CMK (cell line): ENCODE results near the gene CYSRT1.
A peak's percentile ranks its signal among the peaks of the same experiment; 100 is the strongest.

Experiments used
- DNase-seq: peaks from one replicate; pipeline ENCODE4 v3.0.0-alpha.2; 2010; ENCODE audit warnings: low read depth

The CYSRT1 gene

GRCh38 chr9:137227054-137227852, 2.3 kb downstream of the CYSRT1 start, which contains the start of gene RNF224:
Gene RNF224, plus strand, starts transcription at chr9:137227502. Its CDS starts 834 bp downstream, at chr9:137228336.
- DNase-seq = no peak

GRCh38 chr9:137227853-137228505, 3.0 kb downstream of the CYSRT1 start:
- DNase-seq = no peak

GRCh38 chr9:137228506-137228967, 3.6 kb downstream of the CYSRT1 start:
- DNase-seq = no peak

GRCh38 chr9:137228968-137229896, 4.3 kb downstream of the CYSRT1 start:
- no peak for DNase-seq

- DNase-seq = no peak
Measured at GRCh38 chr9:137229903-137230704, 5.1 kb downstream of the CYSRT1 start.

- no peak for DNase-seq
Measured at GRCh38 chr9:137230705-137231371, 5.9 kb downstream of the CYSRT1 start, which contains the start of gene SLC34A3. Gene SLC34A3, plus strand, starts transcription at chr9:137230901. Its CDS starts 802 bp downstream, at chr9:137231703.

- no peak for DNase-seq
Measured at GRCh38 chr9:137231372-137232039, 6.5 kb downstream of the CYSRT1 start.

GRCh38 chr9:137232101-137232500, 7.1 kb downstream of the CYSRT1 start:
- no peak for DNase-seq

- DNase-seq = no peak
Measured at GRCh38 chr9:137232510-137232909, 7.5 kb downstream of the CYSRT1 start.

- DNase-seq = no peak
Measured at GRCh38 chr9:137233143-137233980, 8.4 kb downstream of the CYSRT1 start.

- no peak for DNase-seq
Measured at GRCh38 chr9:137234055-137234697, 9.2 kb downstream of the CYSRT1 start.

GRCh38 chr9:137234758-137235423, 9.9 kb downstream of the CYSRT1 start:
- DNase-seq = no peak

- no peak for DNase-seq
Measured at GRCh38 chr9:137235424-137236237, 10.7 kb downstream of the CYSRT1 start.

GRCh38 chr9:137236238-137236935, 11.4 kb downstream of the CYSRT1 start:
- DNase-seq = peak; percentile 93

- DNase-seq = no peak
Measured at GRCh38 chr9:137236936-137237421, 12.0 kb downstream of the CYSRT1 start.
